Heart left ventricle (tissue), 13 donors: ENCODE measurements around the gene USP10.

Experiments used
- CTCF ChIP-seq, 12 donors: fragments of 200-600 bp; sonication (generic) in 4 of 12; IDR thresholded peaks; one replicate each; pipeline versions ENCODE4 v1.5.0 to v1.8.0; 2018 to 2022; ENCODE audit warnings: antibody characterized with exemption in 12 of 12, mild to moderate bottlenecking in 5 of 12
- POLR2A ChIP-seq, 2 donors: fragments of 450-650 bp; IDR thresholded peaks; one replicate each; pipeline ENCODE4 v1.6.1; 2017; ENCODE audit warnings: antibody characterized with exemption in 2 of 2, mild to moderate bottlenecking in 2 of 2, moderate library complexity in 2 of 2
- donor health status: ischemic (EF 13 %, LVEDD 7.1; RV severe dilation, severe dysfunction).
- donor health status: DM: no; HTN: yes; CAD: no.
- donor health status: DM: no; HTN: no; CAD: no.
- donor health status: ischemic (EF 25% LVEDD 6.9; RV normal size, moderate dysfunction).
- donor health status: ischemic (EF 25% LVEDD 5.7; RV mildly dilated, moderate dysfunction).
- donor health status: ischemic (EF 35%, LVEDD 5.7; RV mildly dilated, moderate dysfunction).
- donor health status: nonischemic (EF 11% LVEDD 7.7; RV severe dilation, severe dysfunction).
- donor health status: DM: yes; HTN: yes; CAD: no.
- donor health status: PGD.
- donor health status: ischemic (EF 29% LVEDD 5.4; RV normal size, mild dysfunction).
- donor health status: nonischemic (EF 23%, LVEDD 6.1; RV moderate dilation, normal function).

DNA sequence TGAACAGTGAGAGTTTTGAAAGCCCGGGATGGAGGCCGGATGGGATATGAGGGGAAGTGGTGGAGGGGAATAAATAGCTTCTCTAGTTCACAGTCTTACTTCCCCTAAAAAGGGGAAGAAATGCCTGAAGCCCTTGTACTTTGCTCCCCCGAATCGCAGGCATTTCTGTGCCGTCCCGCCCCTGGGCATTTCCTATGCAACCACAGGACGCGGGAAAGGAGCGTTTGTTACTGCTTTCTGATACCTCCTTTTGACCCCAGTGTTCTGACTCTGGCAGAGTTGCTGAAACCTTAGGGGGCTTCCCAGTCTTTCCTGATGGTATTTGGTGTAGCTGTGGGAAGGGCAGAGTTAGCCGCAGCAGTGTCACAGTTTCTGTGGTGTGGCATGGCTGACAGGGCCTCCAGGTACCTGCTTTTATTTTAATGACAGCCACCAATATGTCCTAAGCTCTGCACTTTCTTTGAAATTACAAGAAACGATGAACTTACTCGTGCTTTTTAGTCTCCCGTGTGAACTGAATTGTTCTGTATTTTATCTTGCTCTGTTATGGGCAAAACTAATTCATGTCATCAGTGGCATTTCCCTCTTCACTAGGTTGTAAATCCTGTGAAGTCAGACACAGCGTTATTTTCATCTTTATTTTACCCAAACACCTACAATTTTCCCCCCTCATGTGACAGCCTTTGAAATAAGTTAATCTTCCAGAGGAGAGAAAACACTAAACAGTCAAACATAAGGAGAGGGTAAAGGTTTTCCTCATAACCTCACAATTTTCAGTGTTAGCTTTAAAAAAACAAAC, 27.1 kb downstream of the USP10 start:
- TF ChIP-seq POLR2A (IDR thresholded peaks at IDR 0.05) (no peak), CTCF (IDR thresholded peaks at IDR 0.05) (no peak)
